ENCODE data around the gene CNST.

GRCh38 chr1:246607462-246607861 lies 41.2 kb downstream of the CNST start:
- no peak for TF ChIP-seq SIN3A (IDR thresholded peaks at IDR 0.05; ENCODE audit: borderline replicate concordance, insufficient read depth, low read length)
- TF ChIP-seq, protein P1, sequence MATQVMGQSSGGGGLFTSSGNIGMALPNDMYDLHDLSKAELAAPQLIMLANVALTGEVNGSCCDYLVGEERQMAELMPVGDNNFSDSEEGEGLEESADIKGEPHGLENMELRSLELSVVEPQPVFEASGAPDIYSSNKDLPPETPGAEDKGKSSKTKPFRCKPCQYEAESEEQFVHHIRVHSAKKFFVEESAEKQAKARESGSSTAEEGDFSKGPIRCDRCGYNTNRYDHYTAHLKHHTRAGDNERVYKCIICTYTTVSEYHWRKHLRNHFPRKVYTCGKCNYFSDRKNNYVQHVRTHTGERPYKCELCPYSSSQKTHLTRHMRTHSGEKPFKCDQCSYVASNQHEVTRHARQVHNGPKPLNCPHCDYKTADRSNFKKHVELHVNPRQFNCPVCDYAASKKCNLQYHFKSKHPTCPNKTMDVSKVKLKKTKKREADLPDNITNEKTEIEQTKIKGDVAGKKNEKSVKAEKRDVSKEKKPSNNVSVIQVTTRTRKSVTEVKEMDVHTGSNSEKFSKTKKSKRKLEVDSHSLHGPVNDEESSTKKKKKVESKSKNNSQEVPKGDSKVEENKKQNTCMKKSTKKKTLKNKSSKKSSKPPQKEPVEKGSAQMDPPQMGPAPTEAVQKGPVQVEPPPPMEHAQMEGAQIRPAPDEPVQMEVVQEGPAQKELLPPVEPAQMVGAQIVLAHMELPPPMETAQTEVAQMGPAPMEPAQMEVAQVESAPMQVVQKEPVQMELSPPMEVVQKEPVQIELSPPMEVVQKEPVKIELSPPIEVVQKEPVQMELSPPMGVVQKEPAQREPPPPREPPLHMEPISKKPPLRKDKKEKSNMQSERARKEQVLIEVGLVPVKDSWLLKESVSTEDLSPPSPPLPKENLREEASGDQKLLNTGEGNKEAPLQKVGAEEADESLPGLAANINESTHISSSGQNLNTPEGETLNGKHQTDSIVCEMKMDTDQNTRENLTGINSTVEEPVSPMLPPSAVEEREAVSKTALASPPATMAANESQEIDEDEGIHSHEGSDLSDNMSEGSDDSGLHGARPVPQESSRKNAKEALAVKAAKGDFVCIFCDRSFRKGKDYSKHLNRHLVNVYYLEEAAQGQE (IDR thresholded peaks at IDR 0.05; ENCODE audit: insufficient read depth in 1 of 2, low read depth in 2 of 2, low read length in 2 of 2): no peak
